Measurements from ENCODE around the gene SF3A2.
A peak's percentile ranks its signal among the peaks of the same experiment; 100 is the strongest.

Gene SF3A2

DNA sequence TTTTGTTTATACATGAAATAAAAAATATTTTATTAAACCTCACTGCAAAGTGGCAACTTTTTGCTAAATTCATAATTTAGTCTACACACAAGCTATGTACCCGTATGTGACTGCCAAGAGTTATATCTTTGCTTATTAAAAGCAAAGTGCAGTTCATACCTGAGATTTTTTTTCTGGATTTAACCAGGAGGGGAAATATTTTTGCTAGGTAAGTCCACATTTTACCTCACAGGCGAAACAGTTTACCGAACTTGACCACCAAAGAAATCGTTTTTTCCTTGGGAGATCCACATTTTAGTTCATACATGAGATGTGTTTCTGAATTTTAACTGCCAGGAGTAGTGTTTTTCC, 31.8 kb downstream of the SF3A2 start:
- DNase-seq (ENCODE audit: low read depth, low spot score): no peak
- H3K4me3 ChIP-seq (ENCODE audit: low read depth, low read length): no peak overlapping the region
- in situ Hi-C loops (cut with HindIII; ENCODE audit: low sequenced_read_pairs): no loop called here
- TF ChIP-seq, protein P1, sequence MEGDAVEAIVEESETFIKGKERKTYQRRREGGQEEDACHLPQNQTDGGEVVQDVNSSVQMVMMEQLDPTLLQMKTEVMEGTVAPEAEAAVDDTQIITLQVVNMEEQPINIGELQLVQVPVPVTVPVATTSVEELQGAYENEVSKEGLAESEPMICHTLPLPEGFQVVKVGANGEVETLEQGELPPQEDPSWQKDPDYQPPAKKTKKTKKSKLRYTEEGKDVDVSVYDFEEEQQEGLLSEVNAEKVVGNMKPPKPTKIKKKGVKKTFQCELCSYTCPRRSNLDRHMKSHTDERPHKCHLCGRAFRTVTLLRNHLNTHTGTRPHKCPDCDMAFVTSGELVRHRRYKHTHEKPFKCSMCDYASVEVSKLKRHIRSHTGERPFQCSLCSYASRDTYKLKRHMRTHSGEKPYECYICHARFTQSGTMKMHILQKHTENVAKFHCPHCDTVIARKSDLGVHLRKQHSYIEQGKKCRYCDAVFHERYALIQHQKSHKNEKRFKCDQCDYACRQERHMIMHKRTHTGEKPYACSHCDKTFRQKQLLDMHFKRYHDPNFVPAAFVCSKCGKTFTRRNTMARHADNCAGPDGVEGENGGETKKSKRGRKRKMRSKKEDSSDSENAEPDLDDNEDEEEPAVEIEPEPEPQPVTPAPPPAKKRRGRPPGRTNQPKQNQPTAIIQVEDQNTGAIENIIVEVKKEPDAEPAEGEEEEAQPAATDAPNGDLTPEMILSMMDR (IDR thresholded peaks at IDR 0.05; ENCODE audit: low read depth, low read length): no peak

GRCh38 chr19:2268861-2269243, 32.2 kb downstream of the SF3A2 start:
- no peak for DNase-seq (ENCODE audit: low read depth, low spot score)
- TF ChIP-seq, protein P1 (IDR thresholded peaks at IDR 0.05; ENCODE audit: low read depth, low read length): no peak

GRCh38 chr19:2269244-2270156, 32.9 kb downstream of the SF3A2 start:
- peak overlapping the region; percentile 99 for H3K4me3 ChIP-seq (ENCODE audit: low read depth, low read length)
- TF ChIP-seq, protein P1 (IDR thresholded peaks at IDR 0.05; ENCODE audit: low read depth, low read length): no peak
- in situ Hi-C loops (cut with HindIII; ENCODE audit: low sequenced_read_pairs): no loop called here
- DNase-seq (ENCODE audit: low read depth, low spot score): peak; percentile 97

More at GRCh38 chr19:2268861-2269243, 32.2 kb downstream of the SF3A2 start:
- in situ Hi-C loops (cut with HindIII; ENCODE audit: low sequenced_read_pairs): no loop called here
- peak overlapping the region; percentile 69 for H3K4me3 ChIP-seq (ENCODE audit: low read depth, low read length)

GRCh38 chr19:2270157-2270422, 33.5 kb downstream of the SF3A2 start:
- peak overlapping the region; percentile 99 for H3K4me3 ChIP-seq (ENCODE audit: low read depth, low read length)
- in situ Hi-C loops (cut with HindIII; ENCODE audit: low sequenced_read_pairs): no loop called here
- TF ChIP-seq, protein P1 (IDR thresholded peaks at IDR 0.05; ENCODE audit: low read depth, low read length): no peak
- DNase-seq (ENCODE audit: low read depth, low spot score): no peak

DNA sequence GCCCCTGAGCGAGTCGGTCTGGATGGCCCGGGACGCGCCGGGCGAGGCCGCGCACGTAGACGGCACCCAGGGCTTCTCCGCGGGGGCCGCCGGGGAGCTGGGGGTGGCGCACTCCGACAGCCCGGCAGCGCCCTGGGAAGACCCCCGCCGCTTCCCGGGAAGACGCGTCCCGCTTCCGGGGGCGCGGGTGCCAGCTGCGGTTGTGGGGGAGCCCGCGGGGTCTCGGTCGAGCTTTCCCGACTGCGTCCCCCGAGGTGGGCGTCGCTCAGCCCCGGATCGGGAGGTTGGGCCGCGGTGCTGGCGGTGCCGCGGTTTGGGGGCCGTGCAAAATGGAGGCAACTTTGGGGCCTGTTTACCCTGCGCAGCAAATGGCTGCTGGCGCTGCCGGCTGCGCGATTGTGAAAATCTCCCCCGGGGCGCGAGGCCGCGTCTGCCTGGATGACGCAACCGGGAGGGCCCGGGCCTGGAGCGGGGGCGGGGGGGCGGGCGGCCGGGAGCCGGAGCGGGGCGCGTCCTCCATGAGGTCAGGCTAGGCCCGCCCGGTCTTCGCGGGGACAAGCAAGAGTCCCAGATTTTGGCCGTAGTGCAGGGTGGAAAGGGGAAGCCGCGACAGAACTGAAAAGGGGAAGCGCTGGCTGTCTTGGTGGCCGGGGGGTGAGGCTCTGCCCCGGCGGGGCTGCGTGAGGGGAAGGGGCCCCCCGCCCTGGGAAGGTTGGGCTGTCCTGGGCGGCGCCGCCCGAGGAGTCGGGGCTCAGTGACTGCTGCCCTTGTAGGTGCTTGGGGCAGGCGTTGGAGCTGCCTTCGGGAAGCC, 34.0 kb downstream of the SF3A2 start:
- peak; percentile 89 for DNase-seq (ENCODE audit: low read depth, low spot score)
- in situ Hi-C loops (cut with HindIII; ENCODE audit: low sequenced_read_pairs): no loop called here
- H3K4me3 ChIP-seq (ENCODE audit: low read depth, low read length): peak overlapping the region; percentile 99
- TF ChIP-seq, protein P1 (IDR thresholded peaks at IDR 0.05; ENCODE audit: low read depth, low read length): no peak

DNA sequence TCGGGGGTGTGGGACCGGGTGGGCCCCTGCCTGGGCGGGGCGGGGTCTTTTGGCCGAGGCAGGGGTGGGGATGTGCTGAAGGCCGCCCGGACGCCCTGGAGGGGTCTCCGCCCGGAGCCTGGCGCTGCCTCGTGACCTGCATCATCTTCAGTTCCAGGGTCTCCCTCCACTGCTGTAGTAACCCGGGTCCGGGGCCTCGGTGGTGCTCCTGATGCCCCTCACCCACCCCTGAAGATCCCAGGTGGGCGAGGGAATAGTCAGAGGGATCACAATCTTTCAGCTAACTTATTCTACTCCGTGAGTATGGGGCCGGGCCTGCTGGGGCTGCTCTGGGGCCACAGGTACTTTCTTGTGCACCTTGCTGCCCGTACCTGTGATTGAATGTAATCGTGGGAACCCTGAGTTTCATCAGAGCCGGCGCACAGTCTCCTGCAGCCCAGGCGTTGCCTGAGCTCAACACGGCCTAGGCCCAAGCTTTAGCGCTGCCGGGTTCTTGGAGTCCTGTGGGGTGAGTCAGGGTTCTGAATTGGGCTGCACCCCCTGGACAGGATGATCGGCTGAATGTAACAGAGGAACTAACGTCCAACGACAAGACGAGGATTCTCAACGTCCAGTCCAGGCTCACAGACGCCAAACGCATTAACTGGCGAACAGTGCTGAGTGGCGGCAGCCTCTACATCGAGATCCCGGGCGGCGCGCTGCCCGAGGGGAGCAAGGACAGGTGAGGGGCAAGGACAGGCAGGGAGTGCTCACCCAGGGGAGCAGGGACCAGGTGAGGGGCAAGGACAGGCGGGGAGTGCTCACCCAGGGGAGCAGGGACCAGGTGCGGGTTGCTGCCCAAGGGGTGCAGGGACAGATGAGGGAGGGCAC, 34.8 kb downstream of the SF3A2 start:
- DNase-seq (ENCODE audit: low read depth, low spot score): peak; percentile 55
- TF ChIP-seq, protein P1 (IDR thresholded peaks at IDR 0.05; ENCODE audit: low read depth, low read length): no peak
- in situ Hi-C loops (cut with HindIII; ENCODE audit: low sequenced_read_pairs): no loop called here
- H3K4me3 ChIP-seq (ENCODE audit: low read depth, low read length): peak overlapping the region; percentile 99
